Omental fat pad (tissue), 4 donors: ENCODE data around the gene KLHDC7B. TPM values are rescaled to one million over a fixed set of nuclear protein-coding genes. Genes with fewer than 3 reads are reported as not detected.

Source experiments
- ATAC-seq: fragments of 150-250 bp; one replicate; pipeline ENCODE4 v1.9.1; 2016; ENCODE audit warnings: mild to moderate bottlenecking, moderate library complexity; ENCODE audit not compliant: low FRiP score
- DNase-seq: peaks from one replicate; pipeline ENCODE4 v3.0.0-alpha.2; 2019; ENCODE audit warnings: low spot score
- total RNA-seq, 4 donors: library from RNA; depleted of rRNA; stranded (reverse); fragments of >200 nt; gene quantifications; one replicate each; pipeline ENCODE4 v1.1.0, GENCODE V29; 2016
- TF ChIP-seq, protein P1 (sequence below), 3 donors: fragments of 450-650 bp; IDR thresholded peaks; one replicate each; pipeline ENCODE4 v1.5.1; 2016 to 2017; ENCODE audit warnings: antibody characterized with exemption in 3 of 3, mild to moderate bottlenecking in 3 of 3, moderate library complexity in 2 of 3

The KLHDC7B gene
- total RNA-seq, 4 donors from 2014 or later, result 0.48 TPM; not detected in 3

DNA sequence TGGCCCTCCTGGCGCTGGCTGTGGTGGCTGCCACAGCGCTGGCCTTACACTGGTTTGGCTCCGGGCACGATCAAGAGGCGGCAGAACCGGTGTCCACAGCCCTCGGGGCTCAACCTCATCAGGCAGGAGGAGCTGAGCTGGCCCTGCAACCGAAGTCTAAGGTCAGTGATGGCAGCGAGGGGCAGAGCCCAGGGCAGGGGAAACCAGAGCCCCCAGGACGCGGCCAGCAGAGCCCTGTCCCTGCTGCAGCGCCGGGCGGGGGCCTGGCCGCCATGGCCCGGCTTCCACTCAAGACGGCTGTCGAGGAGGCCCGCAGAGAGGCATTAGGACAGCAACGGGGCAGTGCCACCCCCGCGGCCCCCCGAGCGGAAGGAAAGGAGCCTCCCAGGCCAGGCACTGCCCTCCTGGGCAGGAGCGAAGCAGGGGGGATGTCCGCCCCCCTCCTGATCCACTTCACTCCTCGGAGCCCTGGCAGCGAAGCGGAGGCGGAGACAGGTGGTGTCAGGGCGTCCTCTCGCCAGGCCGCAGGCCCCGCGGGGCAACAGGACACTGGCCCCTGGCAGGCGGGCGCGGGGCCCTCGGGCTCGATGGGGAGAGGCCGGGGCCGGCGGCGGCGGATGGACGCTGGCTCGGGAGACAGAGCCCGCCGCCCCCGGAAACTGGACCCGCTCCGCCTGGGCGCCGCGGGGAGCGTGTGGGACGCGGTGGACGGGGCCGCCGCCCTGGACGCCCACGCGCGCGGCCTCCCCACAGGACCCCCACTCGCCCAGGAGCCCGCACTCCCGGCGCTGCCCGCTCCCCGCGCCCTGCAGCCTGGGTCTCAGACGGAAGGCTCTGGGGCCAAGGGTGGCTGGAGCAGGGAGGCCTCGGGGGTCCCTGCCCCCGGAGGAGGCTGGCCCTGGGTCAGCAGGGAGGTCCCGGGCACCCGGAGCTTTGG, 895 bp downstream of the KLHDC7B start:
- DNase-seq (no peak), ATAC-seq (no peak)
- TF ChIP-seq, protein P1, sequence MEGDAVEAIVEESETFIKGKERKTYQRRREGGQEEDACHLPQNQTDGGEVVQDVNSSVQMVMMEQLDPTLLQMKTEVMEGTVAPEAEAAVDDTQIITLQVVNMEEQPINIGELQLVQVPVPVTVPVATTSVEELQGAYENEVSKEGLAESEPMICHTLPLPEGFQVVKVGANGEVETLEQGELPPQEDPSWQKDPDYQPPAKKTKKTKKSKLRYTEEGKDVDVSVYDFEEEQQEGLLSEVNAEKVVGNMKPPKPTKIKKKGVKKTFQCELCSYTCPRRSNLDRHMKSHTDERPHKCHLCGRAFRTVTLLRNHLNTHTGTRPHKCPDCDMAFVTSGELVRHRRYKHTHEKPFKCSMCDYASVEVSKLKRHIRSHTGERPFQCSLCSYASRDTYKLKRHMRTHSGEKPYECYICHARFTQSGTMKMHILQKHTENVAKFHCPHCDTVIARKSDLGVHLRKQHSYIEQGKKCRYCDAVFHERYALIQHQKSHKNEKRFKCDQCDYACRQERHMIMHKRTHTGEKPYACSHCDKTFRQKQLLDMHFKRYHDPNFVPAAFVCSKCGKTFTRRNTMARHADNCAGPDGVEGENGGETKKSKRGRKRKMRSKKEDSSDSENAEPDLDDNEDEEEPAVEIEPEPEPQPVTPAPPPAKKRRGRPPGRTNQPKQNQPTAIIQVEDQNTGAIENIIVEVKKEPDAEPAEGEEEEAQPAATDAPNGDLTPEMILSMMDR (IDR thresholded peaks at IDR 0.05), result no peak

GRCh38 chr22:50547263-50547985, 1.7 kb downstream of the KLHDC7B start:
- DNase-seq (no peak), ATAC-seq (no peak)
- TF ChIP-seq, protein P1 (IDR thresholded peaks at IDR 0.05), result no peak

- ATAC-seq (no peak), DNase-seq (no peak)
- TF ChIP-seq, protein P1 (IDR thresholded peaks at IDR 0.05), result no peak
These were observed 2.6 kb downstream of the KLHDC7B start for GRCh38 chr22:50548040-50548920.

DNA sequence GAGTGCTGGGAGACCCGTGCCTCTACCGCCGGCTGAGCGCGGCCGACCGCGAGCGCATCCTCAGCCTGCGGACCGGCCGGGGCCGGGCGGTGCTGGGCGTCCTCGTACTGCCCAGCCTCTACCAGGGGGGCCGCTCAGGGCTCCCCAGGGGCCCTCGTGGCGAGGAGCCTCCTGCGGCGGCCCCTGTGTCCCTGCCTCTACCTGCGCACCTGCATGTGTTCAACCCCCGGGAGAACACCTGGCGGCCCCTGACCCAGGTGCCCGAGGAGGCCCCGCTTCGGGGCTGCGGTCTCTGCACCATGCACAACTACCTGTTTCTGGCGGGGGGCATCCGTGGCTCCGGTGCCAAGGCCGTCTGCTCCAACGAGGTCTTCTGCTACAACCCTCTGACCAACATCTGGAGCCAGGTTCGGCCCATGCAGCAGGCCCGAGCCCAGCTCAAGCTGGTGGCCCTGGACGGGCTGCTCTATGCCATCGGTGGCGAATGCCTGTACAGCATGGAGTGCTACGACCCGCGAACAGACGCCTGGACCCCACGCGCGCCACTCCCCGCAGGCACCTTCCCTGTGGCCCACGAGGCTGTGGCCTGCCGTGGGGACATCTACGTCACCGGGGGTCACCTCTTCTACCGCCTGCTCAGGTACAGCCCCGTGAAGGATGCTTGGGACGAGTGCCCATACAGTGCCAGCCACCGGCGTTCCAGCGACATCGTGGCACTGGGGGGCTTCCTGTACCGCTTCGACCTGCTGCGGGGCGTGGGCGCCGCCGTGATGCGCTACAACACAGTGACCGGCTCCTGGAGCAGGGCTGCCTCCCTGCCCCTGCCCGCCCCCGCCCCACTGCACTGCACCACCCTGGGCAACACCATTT, 3.5 kb downstream of the KLHDC7B start:
- no peak for ATAC-seq
- DNase-seq, result no peak
- TF ChIP-seq, protein P1 (IDR thresholded peaks at IDR 0.05), result no peak

- ATAC-seq (no peak), DNase-seq (no peak)
- TF ChIP-seq, protein P1 (IDR thresholded peaks at IDR 0.05), result no peak
These were observed 4.7 kb downstream of the KLHDC7B start for GRCh38 chr22:50550395-50550794.
